ENCODE results near the gene ACBD6. TPM values are rescaled to one million over a fixed set of nuclear protein-coding genes. Genes with fewer than 3 reads are reported as not detected.

Gene ACBD6
- total and polyA plus RNA-seq, 2 donors (not counting 1 experiment from before 2014, with no cell fraction given), result 52.9 to 80.9 TPM

DNA sequence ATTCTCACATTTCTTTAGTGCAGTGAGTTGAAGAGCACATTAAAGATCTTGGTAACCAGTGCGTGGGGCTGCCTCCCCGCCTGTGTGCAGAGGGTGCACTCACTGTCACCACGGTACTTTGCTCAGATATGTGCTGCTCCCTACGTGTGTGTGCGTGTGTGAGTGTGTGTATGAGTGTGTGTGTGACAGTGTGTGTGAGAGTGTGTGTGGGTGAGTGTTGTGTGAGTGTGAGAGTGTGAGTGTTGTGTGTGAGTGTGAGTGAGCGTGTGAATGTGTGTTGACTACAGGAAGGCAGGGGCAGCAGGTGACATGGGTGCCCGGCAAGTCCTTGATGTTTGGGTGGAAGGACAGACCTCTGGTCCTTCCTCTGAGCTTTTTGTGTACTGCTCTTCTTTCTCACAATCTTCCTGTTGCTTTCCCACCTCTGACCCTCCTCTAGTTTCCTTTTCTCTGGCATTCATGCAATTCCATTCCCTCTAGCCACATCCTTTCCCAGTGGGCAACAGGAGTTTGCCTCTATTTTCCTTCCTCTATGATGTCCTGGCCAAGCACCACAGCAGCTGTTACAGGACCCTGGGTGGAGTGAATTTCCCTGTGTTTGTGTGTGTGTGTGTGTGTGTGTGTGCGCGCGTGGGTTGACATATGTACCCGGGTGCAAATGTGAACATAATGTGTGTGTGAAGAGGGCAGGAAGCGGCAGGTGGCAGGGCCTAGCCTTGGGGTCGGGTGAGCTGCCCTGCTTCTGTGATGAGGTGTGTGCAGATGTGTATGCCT, 252.5 kb downstream of the ACBD6 start:
- no peak overlapping the region for H3K4me3 Mint-ChIP-seq
- H3K36me3 ChIP-seq (replicated peaks in 1 of 2; ENCODE audit: control extremely low read depth in 1 of 2, control insufficient read depth in 1 of 2, extremely low read depth in 1 of 2, insufficient read depth in 2 of 2, low read length in 1 of 2), result no peaks in the 10 kb centered on the region
- no peak overlapping the region for H3K4me3 ChIP-seq (ENCODE audit: control extremely low read depth in 1 of 5, extremely low read depth in 1 of 5, insufficient read depth in 1 of 5, low read depth in 2 of 5, low read length in 4 of 5)
- intact Hi-C loops (cut with micrococcal nuclease), result no loop called here
- H3K4me1 Mint-ChIP-seq, result no peaks in the 10 kb centered on the region
- peaks cover 42% of the 10 kb centered on the region for H3K27me3 Mint-ChIP-seq
- CTCF ChIA-PET, result interaction anchor here (1.4 kb wide), 1 partner anchor 228 kb away, joined by 6 read pairs; no protein-coding TSS in a partner anchor
- H3K79me2 ChIP-seq (ENCODE audit: control insufficient read depth, insufficient read depth, low read length), result no peaks in the 10 kb centered on the region
- ATAC-seq (ENCODE audit: low read depth), result no peak
- peaks cover 0 to 19% (median 0%) of the 10 kb centered on the region in 4 experiments for H3K27me3 ChIP-seq (replicated peaks in 1 of 4; ENCODE audit: control extremely low read depth in 1 of 4, control insufficient read depth in 3 of 4, insufficient read depth in 4 of 4, low read length in 3 of 4)
- DNase-seq, result no peak
- POLR2A ChIA-PET, result interaction anchor here (0.8 kb wide), 1 partner anchor 114 kb away, joined by 3 read pairs; no protein-coding TSS in a partner anchor
- H3K27ac ChIP-seq (ENCODE audit: low read length in 2 of 2), result no peak overlapping the region
- H4K20me1 ChIP-seq (ENCODE audit: control insufficient read depth, insufficient read depth, low read length, poor library complexity, severe bottlenecking), result no peaks in the 10 kb centered on the region
- no peaks in the 10 kb centered on the region for H3K4me1 ChIP-seq (ENCODE audit: control insufficient read depth in 2 of 2, insufficient read depth in 2 of 2, low read length in 2 of 2)
- no peaks in the 10 kb centered on the region for H3K9me3 Mint-ChIP-seq (ENCODE audit: insufficient read depth)
- H3K9me3 ChIP-seq (ENCODE audit: control extremely low read depth in 1 of 3, control insufficient read depth in 2 of 3, insufficient read depth in 1 of 3, low read length in 2 of 3), result no peaks in the 10 kb centered on the region
- TF ChIP-seq, protein P1, sequence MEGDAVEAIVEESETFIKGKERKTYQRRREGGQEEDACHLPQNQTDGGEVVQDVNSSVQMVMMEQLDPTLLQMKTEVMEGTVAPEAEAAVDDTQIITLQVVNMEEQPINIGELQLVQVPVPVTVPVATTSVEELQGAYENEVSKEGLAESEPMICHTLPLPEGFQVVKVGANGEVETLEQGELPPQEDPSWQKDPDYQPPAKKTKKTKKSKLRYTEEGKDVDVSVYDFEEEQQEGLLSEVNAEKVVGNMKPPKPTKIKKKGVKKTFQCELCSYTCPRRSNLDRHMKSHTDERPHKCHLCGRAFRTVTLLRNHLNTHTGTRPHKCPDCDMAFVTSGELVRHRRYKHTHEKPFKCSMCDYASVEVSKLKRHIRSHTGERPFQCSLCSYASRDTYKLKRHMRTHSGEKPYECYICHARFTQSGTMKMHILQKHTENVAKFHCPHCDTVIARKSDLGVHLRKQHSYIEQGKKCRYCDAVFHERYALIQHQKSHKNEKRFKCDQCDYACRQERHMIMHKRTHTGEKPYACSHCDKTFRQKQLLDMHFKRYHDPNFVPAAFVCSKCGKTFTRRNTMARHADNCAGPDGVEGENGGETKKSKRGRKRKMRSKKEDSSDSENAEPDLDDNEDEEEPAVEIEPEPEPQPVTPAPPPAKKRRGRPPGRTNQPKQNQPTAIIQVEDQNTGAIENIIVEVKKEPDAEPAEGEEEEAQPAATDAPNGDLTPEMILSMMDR (IDR thresholded peaks at IDR 0.05), result no peak
- no peak for TF ChIP-seq EZH2 (IDR thresholded peaks at IDR 0.05; ENCODE audit: borderline replicate concordance, insufficient read depth, low read depth, low read length, poor library complexity, severe bottlenecking)
- no peak overlapping the region for H3K27ac Mint-ChIP-seq
- WGBS (ENCODE audit: insufficient coverage), result 94% methylated on average over 12 of the region's 13 CpGs
- H3K9ac ChIP-seq (ENCODE audit: low read length), result no peak overlapping the region
- H3K4me2 ChIP-seq (replicated peaks; ENCODE audit: low read depth, low read length, poor library complexity, severe bottlenecking), result no peak overlapping the region
- H2AFZ ChIP-seq (ENCODE audit: insufficient read depth, low read depth, low read length, poor library complexity, severe bottlenecking), result no peak overlapping the region

All from B cell (primary cell).